SU-DHL-6 (cell line): ENCODE data around the gene PCDHB1.
A peak's percentile ranks its signal among the peaks of the same experiment; 100 is the strongest.

Source experiments
- EZH2phosphoT487 ChIP-seq: fragments of 200-600 bp; sonication (generic), shearing (Covaris generic); conservative IDR thresholded peaks from 2 replicates; pipeline ENCODE4 v1.6.1; 2018; ENCODE audit warnings: mild to moderate bottlenecking, antibody characterized with exemption, low read length, moderate library complexity, mixed read lengths
- TF ChIP-seq, protein P1 (sequence below): fragments of 200-600 bp; sonication (generic); IDR thresholded peaks from one replicate; pipeline ENCODE4 v1.5.1; 2017; ENCODE audit warnings: antibody characterized with exemption, mild to moderate bottlenecking, low read length, moderate library complexity; ENCODE audit not compliant: insufficient read depth, poor library complexity, severe bottlenecking

DNA sequence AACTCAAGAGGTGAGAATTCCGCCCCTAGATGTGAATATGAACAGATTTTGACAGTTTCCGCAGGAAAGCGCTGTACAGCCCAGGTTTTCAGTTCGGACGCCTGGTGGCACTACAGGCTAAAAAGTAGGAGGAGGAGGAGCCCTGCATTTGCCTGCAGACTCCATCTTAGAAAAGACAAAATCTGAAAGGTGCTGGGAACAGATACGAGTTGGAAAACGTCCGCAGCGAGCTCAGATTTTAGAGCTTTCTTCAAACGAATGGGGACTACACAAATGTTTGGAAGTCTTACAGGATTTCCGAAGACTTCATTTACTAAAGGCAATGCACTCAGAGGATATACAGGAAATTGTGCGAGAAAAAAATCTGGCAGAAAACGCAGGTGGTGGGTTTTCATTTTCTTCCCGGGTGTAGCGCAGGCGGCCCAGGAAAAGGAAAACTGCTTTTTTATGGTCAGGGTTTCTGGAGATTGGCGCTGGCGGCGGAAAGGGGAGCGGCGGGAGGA, 33.4 kb downstream of the PCDHB1 start:
- TF ChIP-seq, protein P1, sequence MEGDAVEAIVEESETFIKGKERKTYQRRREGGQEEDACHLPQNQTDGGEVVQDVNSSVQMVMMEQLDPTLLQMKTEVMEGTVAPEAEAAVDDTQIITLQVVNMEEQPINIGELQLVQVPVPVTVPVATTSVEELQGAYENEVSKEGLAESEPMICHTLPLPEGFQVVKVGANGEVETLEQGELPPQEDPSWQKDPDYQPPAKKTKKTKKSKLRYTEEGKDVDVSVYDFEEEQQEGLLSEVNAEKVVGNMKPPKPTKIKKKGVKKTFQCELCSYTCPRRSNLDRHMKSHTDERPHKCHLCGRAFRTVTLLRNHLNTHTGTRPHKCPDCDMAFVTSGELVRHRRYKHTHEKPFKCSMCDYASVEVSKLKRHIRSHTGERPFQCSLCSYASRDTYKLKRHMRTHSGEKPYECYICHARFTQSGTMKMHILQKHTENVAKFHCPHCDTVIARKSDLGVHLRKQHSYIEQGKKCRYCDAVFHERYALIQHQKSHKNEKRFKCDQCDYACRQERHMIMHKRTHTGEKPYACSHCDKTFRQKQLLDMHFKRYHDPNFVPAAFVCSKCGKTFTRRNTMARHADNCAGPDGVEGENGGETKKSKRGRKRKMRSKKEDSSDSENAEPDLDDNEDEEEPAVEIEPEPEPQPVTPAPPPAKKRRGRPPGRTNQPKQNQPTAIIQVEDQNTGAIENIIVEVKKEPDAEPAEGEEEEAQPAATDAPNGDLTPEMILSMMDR, result peak; percentile 53
- no peak for TF ChIP-seq EZH2phosphoT487
